Measurements from ENCODE around the gene PPP2R2C. TPM values are rescaled to one million over a fixed set of nuclear protein-coding genes. Genes with fewer than 3 reads are reported as not detected.

Gene PPP2R2C
- total RNA-seq, 2 experiments from 2014 or later, result not detected

GRCh38 chr4:6306299-6306698 lies 166.1 kb downstream of the PPP2R2C start:
- H3K9me3 Mint-ChIP-seq, result no peaks in the 10 kb centered on the region
- ChIA-PET POLR2A (no interaction called here), CTCF (interaction anchor here (0.9 to 1.3 kb wide), 2 partner anchors 26 to 57 kb away, joined by 3 to 5 read pairs; no protein-coding TSS in a partner anchor)
- no peak overlapping the region for H3K27ac Mint-ChIP-seq
- H3K4me3 Mint-ChIP-seq, result no peak overlapping the region
- no peaks in the 10 kb centered on the region for H3K36me3 Mint-ChIP-seq (ENCODE audit: low read depth)
- H3K4me1 Mint-ChIP-seq, result peaks cover 1% of the 10 kb centered on the region
- peaks cover 50% of the 10 kb centered on the region for H3K27me3 Mint-ChIP-seq
- DNase-seq, result no peak

- Mint-ChIP-seq H3K36me3 (ENCODE audit: low read depth) (no peaks in the 10 kb centered on the region), H3K4me1 (no peaks in the 10 kb centered on the region), H3K4me3 (no peak overlapping the region), H3K27me3 (peaks cover 31% of the 10 kb centered on the region), H3K27ac (no peak overlapping the region), H3K9me3 (no peaks in the 10 kb centered on the region)
- POLR2A ChIA-PET, result no interaction called here
- CTCF ChIA-PET, result no interaction called here
- DNase-seq, result no peak
These were observed 168.5 kb downstream of the PPP2R2C start for GRCh38 chr4:6303943-6304342.

GRCh38 chr4:6302869-6303268 lies 169.5 kb downstream of the PPP2R2C start:
- Mint-ChIP-seq H3K27me3 (peaks cover 22% of the 10 kb centered on the region), H3K27ac (no peak overlapping the region), H3K4me1 (no peaks in the 10 kb centered on the region), H3K36me3 (ENCODE audit: low read depth) (no peaks in the 10 kb centered on the region), H3K4me3 (no peak overlapping the region), H3K9me3 (no peaks in the 10 kb centered on the region)
- ChIA-PET POLR2A (no interaction called here), CTCF (no interaction called here)
- no peak for DNase-seq

- DNase-seq, result no peak
- Mint-ChIP-seq H3K4me3 (no peak overlapping the region), H3K27ac (no peak overlapping the region), H3K4me1 (no peaks in the 10 kb centered on the region), H3K27me3 (peaks cover 15% of the 10 kb centered on the region), H3K9me3 (no peaks in the 10 kb centered on the region), H3K36me3 (ENCODE audit: low read depth) (no peaks in the 10 kb centered on the region)
- CTCF ChIA-PET, result no interaction called here
- POLR2A ChIA-PET, result no interaction called here
These were observed 170.5 kb downstream of the PPP2R2C start for GRCh38 chr4:6301732-6302442.

GRCh38 chr4:6301051-6301731 lies 171.2 kb downstream of the PPP2R2C start:
- Mint-ChIP-seq H3K27ac (no peak overlapping the region), H3K36me3 (ENCODE audit: low read depth) (no peaks in the 10 kb centered on the region), H3K27me3 (peaks cover 9% of the 10 kb centered on the region), H3K9me3 (no peaks in the 10 kb centered on the region), H3K4me3 (no peak overlapping the region), H3K4me1 (no peaks in the 10 kb centered on the region)
- no peak for DNase-seq
- ChIA-PET CTCF (no interaction called here), POLR2A (no interaction called here)

- H3K9me3 Mint-ChIP-seq, result no peaks in the 10 kb centered on the region
- H3K27ac Mint-ChIP-seq, result no peak overlapping the region
- H3K4me1 Mint-ChIP-seq, result no peaks in the 10 kb centered on the region
These were observed 172.1 kb downstream of the PPP2R2C start for GRCh38 chr4:6300359-6300758.

GRCh38 chr4:6299875-6300274 lies 172.5 kb downstream of the PPP2R2C start:
- H3K36me3 Mint-ChIP-seq (ENCODE audit: low read depth), result no peaks in the 10 kb centered on the region
- no peaks in the 10 kb centered on the region for H3K4me1 Mint-ChIP-seq
- no peak overlapping the region for H3K4me3 Mint-ChIP-seq
- POLR2A ChIA-PET, result no interaction called here
- H3K27ac Mint-ChIP-seq, result no peak overlapping the region
- DNase-seq, result no peak
- H3K27me3 Mint-ChIP-seq, result no peaks in the 10 kb centered on the region
- no peaks in the 10 kb centered on the region for H3K9me3 Mint-ChIP-seq
- CTCF ChIA-PET, result no interaction called here

More at GRCh38 chr4:6300359-6300758, 172.1 kb downstream of the PPP2R2C start:
- POLR2A ChIA-PET, result no interaction called here
- H3K4me3 Mint-ChIP-seq, result no peak overlapping the region
- no peak for DNase-seq
- no peaks in the 10 kb centered on the region for H3K36me3 Mint-ChIP-seq (ENCODE audit: low read depth)
- CTCF ChIA-PET, result no interaction called here
- H3K27me3 Mint-ChIP-seq, result peaks cover 2% of the 10 kb centered on the region

GRCh38 chr4:6298852-6299251 lies 173.6 kb downstream of the PPP2R2C start:
- Mint-ChIP-seq H3K9me3 (no peaks in the 10 kb centered on the region), H3K36me3 (ENCODE audit: low read depth) (no peaks in the 10 kb centered on the region), H3K4me1 (no peaks in the 10 kb centered on the region), H3K27me3 (no peaks in the 10 kb centered on the region), H3K4me3 (no peak overlapping the region), H3K27ac (no peak overlapping the region)
- CTCF ChIA-PET, result interaction anchor here (1.4 to 1.6 kb wide), 2 partner anchors 29 to 49 kb away, joined by 3 read pairs; no protein-coding TSS in a partner anchor
- DNase-seq, result no peak
- POLR2A ChIA-PET, result no interaction called here

- H3K4me1 Mint-ChIP-seq, result no peaks in the 10 kb centered on the region
- no peaks in the 10 kb centered on the region for H3K36me3 Mint-ChIP-seq (ENCODE audit: low read depth)
- DNase-seq, result no peak
- ChIA-PET CTCF (interaction anchor here (1.4 to 1.6 kb wide), 2 partner anchors 29 to 48 kb away, joined by 3 read pairs; no protein-coding TSS in a partner anchor), POLR2A (no interaction called here)
- no peak overlapping the region for H3K4me3 Mint-ChIP-seq
- H3K27ac Mint-ChIP-seq, result no peak overlapping the region
- no peaks in the 10 kb centered on the region for H3K9me3 Mint-ChIP-seq
- H3K27me3 Mint-ChIP-seq, result no peaks in the 10 kb centered on the region
These were observed 174.4 kb downstream of the PPP2R2C start for GRCh38 chr4:6298035-6298434.

GRCh38 chr4:6297266-6297815 lies 175.1 kb downstream of the PPP2R2C start:
- POLR2A ChIA-PET, result interaction anchor here (0.6 kb wide), 1 partner anchor 47 kb away, joined by 3 read pairs; no protein-coding TSS in a partner anchor
- DNase-seq, result no peak
- H3K36me3 Mint-ChIP-seq (ENCODE audit: low read depth), result no peaks in the 10 kb centered on the region
- no peaks in the 10 kb centered on the region for H3K27me3 Mint-ChIP-seq
- no peak overlapping the region for H3K27ac Mint-ChIP-seq
- H3K9me3 Mint-ChIP-seq, result no peaks in the 10 kb centered on the region
- H3K4me1 Mint-ChIP-seq, result no peaks in the 10 kb centered on the region
- CTCF ChIA-PET, result interaction anchor here (1.4 to 1.6 kb wide), 2 partner anchors 30 to 47 kb away, joined by 3 read pairs; no protein-coding TSS in a partner anchor
- H3K4me3 Mint-ChIP-seq, result no peak overlapping the region

GRCh38 chr4:6296026-6296425 lies 176.4 kb downstream of the PPP2R2C start:
- no peaks in the 10 kb centered on the region for H3K27me3 Mint-ChIP-seq
- H3K4me1 Mint-ChIP-seq, result no peaks in the 10 kb centered on the region
- ChIA-PET POLR2A (no interaction called here), CTCF (no interaction called here)
- H3K9me3 Mint-ChIP-seq, result no peaks in the 10 kb centered on the region
- no peak overlapping the region for H3K4me3 Mint-ChIP-seq
- no peak for DNase-seq
- H3K27ac Mint-ChIP-seq, result no peak overlapping the region
- no peaks in the 10 kb centered on the region for H3K36me3 Mint-ChIP-seq (ENCODE audit: low read depth)

GRCh38 chr4:6295495-6295894 lies 176.9 kb downstream of the PPP2R2C start:
- ChIA-PET CTCF (no interaction called here), POLR2A (no interaction called here)
- no peaks in the 10 kb centered on the region for H3K9me3 Mint-ChIP-seq

GRCh38 chr4:6294705-6295421 lies 177.6 kb downstream of the PPP2R2C start:
- no peak overlapping the region for H3K4me3 Mint-ChIP-seq
- no peak for DNase-seq
- H3K4me1 Mint-ChIP-seq, result no peaks in the 10 kb centered on the region
- POLR2A ChIA-PET, result no interaction called here
- H3K36me3 Mint-ChIP-seq (ENCODE audit: low read depth), result no peaks in the 10 kb centered on the region
- H3K9me3 Mint-ChIP-seq, result no peaks in the 10 kb centered on the region
- no peak overlapping the region for H3K27ac Mint-ChIP-seq
- no peaks in the 10 kb centered on the region for H3K27me3 Mint-ChIP-seq
- CTCF ChIA-PET, result no interaction called here

More at GRCh38 chr4:6295495-6295894, 176.9 kb downstream of the PPP2R2C start:
- Mint-ChIP-seq H3K4me1 (no peaks in the 10 kb centered on the region), H3K4me3 (no peak overlapping the region), H3K36me3 (ENCODE audit: low read depth) (no peaks in the 10 kb centered on the region), H3K27ac (no peak overlapping the region), H3K27me3 (no peaks in the 10 kb centered on the region)
- no peak for DNase-seq

Data from activated CD4-positive, alpha-beta memory T cell treated with anti-CD3 and anti-CD28 coated beads, Interleukin-2, amount 10 ng/mL, durations not matched to agents 7 days and 5 days (primary cell).